Stimulated activated CD4-positive, alpha-beta T cell treated with anti-CD3 and anti-CD28 coated beads, TNF-alpha, amount 100 ng/mL, for 4 hours (primary cell): Measurements from ENCODE around the gene COL6A6.

Source experiments
- DNase-seq, 3 experiments: peaks; one replicate each; pipeline ENCODE4 v3.0.0-alpha.2; 2020; ENCODE audit warnings: low read depth in 3 of 3

The COL6A6 gene, protein sequence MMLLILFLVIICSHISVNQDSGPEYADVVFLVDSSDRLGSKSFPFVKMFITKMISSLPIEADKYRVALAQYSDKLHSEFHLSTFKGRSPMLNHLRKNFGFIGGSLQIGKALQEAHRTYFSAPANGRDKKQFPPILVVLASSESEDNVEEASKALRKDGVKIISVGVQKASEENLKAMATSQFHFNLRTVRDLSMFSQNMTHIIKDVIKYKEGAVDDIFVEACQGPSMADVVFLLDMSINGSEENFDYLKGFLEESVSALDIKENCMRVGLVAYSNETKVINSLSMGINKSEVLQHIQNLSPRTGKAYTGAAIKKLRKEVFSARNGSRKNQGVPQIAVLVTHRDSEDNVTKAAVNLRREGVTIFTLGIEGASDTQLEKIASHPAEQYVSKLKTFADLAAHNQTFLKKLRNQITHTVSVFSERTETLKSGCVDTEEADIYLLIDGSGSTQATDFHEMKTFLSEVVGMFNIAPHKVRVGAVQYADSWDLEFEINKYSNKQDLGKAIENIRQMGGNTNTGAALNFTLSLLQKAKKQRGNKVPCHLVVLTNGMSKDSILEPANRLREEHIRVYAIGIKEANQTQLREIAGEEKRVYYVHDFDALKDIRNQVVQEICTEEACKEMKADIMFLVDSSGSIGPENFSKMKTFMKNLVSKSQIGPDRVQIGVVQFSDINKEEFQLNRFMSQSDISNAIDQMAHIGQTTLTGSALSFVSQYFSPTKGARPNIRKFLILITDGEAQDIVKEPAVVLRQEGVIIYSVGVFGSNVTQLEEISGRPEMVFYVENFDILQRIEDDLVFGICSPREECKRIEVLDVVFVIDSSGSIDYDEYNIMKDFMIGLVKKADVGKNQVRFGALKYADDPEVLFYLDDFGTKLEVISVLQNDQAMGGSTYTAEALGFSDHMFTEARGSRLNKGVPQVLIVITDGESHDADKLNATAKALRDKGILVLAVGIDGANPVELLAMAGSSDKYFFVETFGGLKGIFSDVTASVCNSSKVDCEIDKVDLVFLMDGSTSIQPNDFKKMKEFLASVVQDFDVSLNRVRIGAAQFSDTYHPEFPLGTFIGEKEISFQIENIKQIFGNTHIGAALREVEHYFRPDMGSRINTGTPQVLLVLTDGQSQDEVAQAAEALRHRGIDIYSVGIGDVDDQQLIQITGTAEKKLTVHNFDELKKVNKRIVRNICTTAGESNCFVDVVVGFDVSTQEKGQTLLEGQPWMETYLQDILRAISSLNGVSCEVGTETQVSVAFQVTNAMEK (N-terminal part only)

DNA sequence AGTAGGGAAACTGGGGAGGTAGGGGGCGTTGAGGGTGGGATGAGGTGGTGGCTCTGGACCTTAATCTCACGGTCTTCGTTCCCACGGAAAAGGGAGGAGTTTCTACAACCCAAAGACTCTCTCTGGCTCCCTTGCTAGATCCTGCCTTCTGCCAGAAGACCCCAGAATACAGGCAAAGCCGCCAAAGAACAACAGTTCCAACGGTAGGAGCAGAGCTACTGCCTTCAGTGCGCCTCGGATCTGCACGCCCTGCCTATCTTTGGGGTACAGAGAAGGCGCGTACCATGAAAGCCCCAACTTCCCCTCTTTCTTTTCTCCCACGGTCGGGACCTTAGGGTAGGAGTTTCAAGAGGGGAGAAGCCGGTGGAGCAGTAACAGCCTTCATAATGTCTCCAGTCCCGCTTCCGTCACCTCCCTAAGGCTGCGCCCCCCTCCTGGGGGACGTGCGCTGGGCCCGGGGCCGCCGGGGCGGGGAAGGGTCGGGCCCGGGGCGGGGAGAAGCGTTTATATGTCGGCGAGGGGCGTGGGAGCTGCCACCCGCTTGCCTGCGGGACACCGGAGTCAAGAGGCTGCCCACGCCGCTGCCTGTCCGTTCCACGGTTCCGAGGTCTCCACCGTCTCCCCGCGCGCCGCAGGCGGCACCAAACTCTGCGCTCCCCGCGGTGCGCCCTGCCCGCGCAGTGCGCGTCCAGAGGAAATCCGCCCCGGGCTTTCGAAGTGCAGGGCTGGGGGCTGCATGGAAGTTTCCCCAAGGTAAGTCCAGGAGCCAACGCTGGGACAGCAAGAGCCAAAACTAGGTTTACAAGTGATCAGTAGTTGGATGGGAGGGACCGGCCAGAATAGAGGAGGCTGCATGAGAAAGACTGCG lies at the start of gene COL6A6:
TSS of gene COL6A6 (plus strand) at position 533 of the 868 bp plus-strand sequence. CDS start 43,188 bp downstream, outside the sequence.
- no peak for DNase-seq

DNA sequence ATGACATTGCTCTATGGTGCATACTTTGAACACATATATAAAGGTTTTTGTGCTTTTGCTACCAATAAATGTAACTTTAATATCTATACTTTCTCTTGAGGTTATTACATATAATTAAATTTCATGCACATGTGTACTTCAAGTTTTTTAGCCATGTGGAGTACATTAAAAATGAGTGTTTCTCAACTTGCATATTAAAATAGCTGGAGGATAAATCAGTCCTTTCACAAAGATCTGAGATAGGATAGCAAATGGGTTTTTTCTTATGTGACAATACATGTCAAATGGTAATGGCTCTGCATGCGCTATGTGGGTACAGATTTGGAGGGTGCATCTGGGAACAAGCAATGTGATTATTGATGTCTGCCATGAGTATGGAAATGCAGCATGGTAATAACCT lies 48.7 kb upstream of the COL6A6 start:
- no peak for DNase-seq

DNA sequence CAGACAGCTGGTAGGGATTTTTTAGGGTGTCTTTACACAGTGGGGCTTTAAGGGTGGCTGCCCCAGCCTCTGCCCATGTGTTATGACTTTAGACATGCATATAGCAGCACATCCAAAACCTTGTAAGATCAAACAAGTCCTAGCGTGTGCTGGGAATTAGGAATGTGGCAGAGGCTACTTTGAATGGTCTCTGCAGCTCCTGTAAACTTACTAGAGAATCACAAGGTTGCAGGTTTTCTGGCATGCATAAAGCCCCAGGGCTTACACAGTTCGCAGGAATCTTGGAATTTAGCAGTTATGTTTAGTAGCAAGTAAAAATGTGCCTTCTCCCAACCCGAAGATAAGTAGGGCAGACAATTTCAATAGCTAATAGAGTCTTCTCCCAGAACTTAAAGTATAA lies 46.9 kb upstream of the COL6A6 start:
- DNase-seq: no peak

DNA sequence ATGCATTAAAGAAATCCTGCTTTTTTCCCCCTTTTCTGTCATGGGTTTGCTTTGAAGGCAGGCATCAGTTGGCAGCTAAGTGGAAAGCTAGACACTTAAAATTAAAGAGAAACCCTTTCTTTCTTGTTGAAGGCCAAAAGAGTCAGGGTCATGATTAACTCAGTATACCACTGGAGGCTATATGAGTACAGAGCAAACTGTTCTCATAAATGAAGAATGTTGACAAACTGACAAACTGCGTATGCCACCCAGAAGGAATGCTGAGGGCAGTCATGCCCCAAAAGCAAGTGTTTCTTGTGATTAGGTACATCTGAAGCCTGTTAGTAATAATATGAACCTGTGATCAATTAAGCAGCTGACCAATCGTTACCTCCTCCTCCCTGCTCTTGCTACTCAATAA lies 43.6 kb upstream of the COL6A6 start:
- no peak for DNase-seq

DNA sequence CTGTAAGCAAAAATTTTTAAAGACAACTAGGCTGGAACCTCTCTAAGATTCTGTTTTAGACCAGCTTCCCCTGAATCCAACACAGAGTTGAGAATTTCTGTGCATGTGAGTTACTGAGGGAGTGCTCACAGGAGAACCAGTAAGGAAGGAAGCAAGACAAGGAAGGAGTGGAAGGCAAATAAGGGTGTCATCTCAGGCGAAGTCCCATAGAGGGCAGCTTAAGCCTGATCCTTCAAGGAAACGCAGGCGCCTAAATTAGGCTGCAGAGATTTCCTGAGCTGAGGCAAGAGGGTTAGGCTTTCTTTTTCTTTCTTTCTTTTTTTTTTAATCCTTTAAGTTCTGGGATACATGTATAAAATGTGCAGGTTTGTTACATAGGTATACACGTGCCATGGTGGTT lies 36.2 kb upstream of the COL6A6 start:
- DNase-seq: no peak

GRCh38 chr3:130488288-130488687 lies 28.7 kb upstream of the COL6A6 start:
- no peak for DNase-seq

- no peak for DNase-seq
These were observed 28.1 kb upstream of the COL6A6 start for GRCh38 chr3:130488769-130489450.

- DNase-seq: no peak
These were observed 26.7 kb upstream of the COL6A6 start for GRCh38 chr3:130490241-130490640.

DNA sequence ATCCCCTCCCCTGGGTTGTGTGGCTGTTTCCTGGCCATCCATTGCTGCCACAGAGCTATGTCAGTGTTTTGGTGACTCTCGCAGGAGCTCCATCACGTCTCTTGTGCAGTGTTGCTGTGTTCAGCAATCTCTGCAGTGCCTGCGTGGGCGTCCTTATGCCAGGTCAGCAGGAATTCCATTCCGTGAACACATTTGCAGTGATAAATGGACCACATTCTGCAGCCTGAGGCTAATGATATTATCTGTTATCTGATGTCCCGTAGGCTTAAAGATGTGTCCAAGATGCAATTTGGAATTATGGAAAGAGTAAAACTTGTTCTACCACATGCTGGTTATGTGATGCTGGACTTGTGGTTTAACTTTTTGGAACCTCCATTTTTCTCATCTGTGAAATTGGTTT lies 25.5 kb upstream of the COL6A6 start:
- DNase-seq: no peak

DNA sequence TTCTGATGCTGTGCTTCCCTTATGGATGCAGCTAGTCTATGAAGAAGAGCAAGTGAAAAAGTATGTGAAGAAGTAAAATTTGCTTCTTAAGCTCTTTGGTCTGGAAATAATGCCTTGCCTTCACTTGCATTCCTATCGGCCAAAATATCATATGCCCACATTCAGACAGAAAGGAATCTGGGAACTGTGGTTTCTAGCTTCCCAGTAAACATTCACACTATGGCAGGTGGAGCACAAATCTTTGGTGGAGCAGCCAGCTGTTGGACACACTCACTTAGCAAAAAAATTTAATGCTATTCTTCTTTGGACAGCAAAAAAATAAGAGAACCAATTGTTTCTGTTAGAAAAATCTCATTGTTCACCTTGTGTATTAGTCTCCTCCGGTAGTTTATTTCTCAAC lies 12.3 kb upstream of the COL6A6 start:
- DNase-seq: no peak

GRCh38 chr3:130506031-130506430 lies 10.9 kb upstream of the COL6A6 start:
- DNase-seq: no peak

GRCh38 chr3:130507746-130508145 lies 9.2 kb upstream of the COL6A6 start:
- no peak for DNase-seq

GRCh38 chr3:130509008-130509407 lies 8.0 kb upstream of the COL6A6 start:
- no peak for DNase-seq

GRCh38 chr3:130514681-130515080 lies 2.3 kb upstream of the COL6A6 start:
- no peak for DNase-seq

DNA sequence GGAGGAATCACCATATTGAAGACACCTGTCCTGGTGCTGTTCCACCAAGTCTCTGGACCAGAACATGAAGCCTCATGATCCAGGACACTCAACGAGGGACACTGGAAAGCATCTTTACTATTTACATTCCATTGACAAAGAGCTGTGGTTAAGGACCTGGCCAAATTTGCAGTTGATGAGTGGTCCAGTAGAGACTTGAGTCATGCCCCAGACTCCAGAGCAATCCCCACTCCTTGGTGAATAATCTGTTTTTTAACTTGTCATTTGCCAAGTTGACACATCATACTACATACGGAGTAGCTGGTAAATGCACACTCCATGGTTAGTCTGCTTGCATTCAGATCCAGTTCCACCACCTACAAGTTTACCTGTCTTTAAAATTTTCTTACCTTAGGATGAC lies 1.2 kb upstream of the COL6A6 start:
- DNase-seq: no peak

GRCh38 chr3:130517602-130518001 lies 625 bp downstream of the COL6A6 start:
- no peak for DNase-seq

GRCh38 chr3:130519754-130520153 lies 2.8 kb downstream of the COL6A6 start:
- no peak for DNase-seq

DNA sequence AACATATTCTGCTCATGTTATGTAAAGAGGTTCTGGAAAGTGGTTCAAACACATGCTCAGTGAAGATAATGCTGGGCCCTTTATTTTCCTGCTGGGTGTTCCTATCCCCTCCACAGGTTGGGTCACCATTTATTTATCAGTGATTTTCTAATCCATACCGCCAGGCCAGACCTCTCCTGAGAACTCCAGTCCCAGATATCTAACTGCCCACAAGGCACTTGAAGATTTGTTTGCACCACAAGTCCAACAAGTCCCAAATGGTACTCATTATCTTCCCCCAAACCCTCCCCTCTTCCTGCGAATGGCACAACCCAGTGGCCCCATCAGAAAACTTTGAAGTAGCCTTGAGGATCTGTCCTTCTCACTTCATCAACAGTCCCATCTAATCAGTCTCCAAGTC lies 5.4 kb downstream of the COL6A6 start:
- no peak for DNase-seq

GRCh38 chr3:130527426-130527825 lies 10.4 kb downstream of the COL6A6 start:
- DNase-seq: no peak

DNA sequence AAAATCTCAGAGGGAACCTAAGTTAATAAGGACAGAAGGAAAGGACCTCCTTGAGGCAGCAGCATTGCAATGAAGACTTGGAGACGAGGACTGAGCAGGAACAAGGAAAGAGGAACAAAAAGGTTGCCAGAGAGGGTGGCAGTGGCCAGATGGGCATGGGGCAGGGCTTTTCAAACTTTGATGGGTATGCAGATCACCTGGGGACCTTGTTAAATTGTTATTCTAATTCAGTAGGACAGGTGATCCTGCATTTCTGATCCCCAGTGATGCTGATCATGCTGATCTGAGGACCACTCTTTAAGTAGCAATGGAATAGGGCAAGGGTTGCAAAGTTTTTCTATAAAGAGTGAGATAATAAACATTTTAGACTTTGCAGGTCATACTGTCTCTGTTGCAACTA lies 11.1 kb downstream of the COL6A6 start:
- no peak for DNase-seq
